H1 (cell line): ENCODE results near the gene LNX2. TPM values are rescaled to one million over a fixed set of nuclear protein-coding genes. Genes with fewer than 3 reads are reported as not detected.

Experiments
- CTCF ChIA-PET: fragments of 300-600 bp; sonication (Branson Sonifier 250); formaldehyde crosslinking; loops from one replicate; lab custom pipeline; 2021; ENCODE audit not compliant: partially characterized antibody; lab: Charles Lee
- POLR2A ChIA-PET: fragments of 300-600 bp; sonication (Branson Sonifier 250); formaldehyde crosslinking; loops from one replicate; lab custom pipeline; 2021; ENCODE audit warnings: inconsistent platforms; ENCODE audit not compliant: partially characterized antibody; lab: Charles Lee
- DNase-seq, 2 experiments: peaks; one replicate each; pipeline versions ENCODE4 v3.0.0 to v3.0.0-alpha.2; 2010 to 2022; ENCODE audit warnings: low spot score in 2 of 2, low read depth in 1 of 2, mixed read lengths in 1 of 2
- FAIRE-seq: peaks from 2 replicates; lab custom pipeline; 2011; peaks lifted over from hg19 to GRCh38; lab: Jason Lieb, UNC
- H2AFZ ChIP-seq: 2 replicates; pipeline ENCODE4 v1.8.1; 2012; ENCODE audit warnings: low read length, inconsistent platforms
- H2AK5ac ChIP-seq: 2 replicates; pipeline ENCODE4 v1.6.1; 2013; ENCODE audit warnings: low read depth, low read length
- H2BK120ac ChIP-seq: replicated peaks from 2 replicates; pipeline ENCODE3; 2013; ENCODE audit warnings: low read depth, low read length, inconsistent platforms
- H2BK12ac ChIP-seq: 2 replicates; pipeline ENCODE4 v1.6.1; 2013; ENCODE audit warnings: low read depth, low read length
- H2BK15ac ChIP-seq: 2 replicates; pipeline ENCODE4 v1.6.1; 2013; ENCODE audit warnings: low read length
- H2BK20ac ChIP-seq: 2 replicates; pipeline ENCODE4 v1.6.1; 2013; ENCODE audit warnings: low read length
- H2BK5ac ChIP-seq: 2 replicates; pipeline ENCODE4 v1.6.1; 2013; ENCODE audit warnings: low read depth, low read length
- H3K14ac ChIP-seq: 2 replicates; pipeline ENCODE4 v1.6.1; 2013; ENCODE audit warnings: inconsistent platforms; ENCODE audit not compliant: insufficient read length
- H3K18ac ChIP-seq: 2 replicates; pipeline ENCODE4 v1.6.1; 2013; ENCODE audit warnings: low read length; ENCODE audit errors: extremely low read depth
- H3K23ac ChIP-seq: 2 replicates; pipeline ENCODE4 v1.6.1; 2013; ENCODE audit warnings: inconsistent platforms; ENCODE audit not compliant: insufficient read length
- H3K23me2 ChIP-seq: 2 replicates; pipeline ENCODE4 v1.6.1; 2013; ENCODE audit warnings: low read depth, low read length
- H3K27ac ChIP-seq: 2 replicates; pipeline ENCODE4 v1.6.1; 2011; ENCODE audit warnings: low read depth, low read length, inconsistent platforms
- H3K27me3 ChIP-seq, 4 experiments: replicated peaks in 1 of 4; 1 replicate in 1 of 4; 2 replicates in 3 of 4; pipeline versions ENCODE4 v1.6.1 to v1.8.1; 2011 to 2013; ENCODE audit warnings: low read length in 3 of 4, mild to moderate bottlenecking in 3 of 4, inconsistent platforms in 2 of 4, mixed read lengths in 2 of 4, moderate library complexity in 1 of 4; ENCODE audit not compliant: control insufficient read depth in 3 of 4, insufficient read depth in 3 of 4; ENCODE audit errors: extremely low read depth in 1 of 4
- H3K36me3 ChIP-seq, 4 experiments: 2 replicates each; pipeline versions ENCODE4 v1.6.1 to v1.8.1; 2011 to 2013; ENCODE audit warnings: mild to moderate bottlenecking in 4 of 4, low read length in 3 of 4, moderate library complexity in 2 of 4, control low read depth in 1 of 4, inconsistent platforms in 1 of 4; ENCODE audit not compliant: insufficient read depth in 4 of 4, control insufficient read depth in 2 of 4
- H3K4ac ChIP-seq: replicated peaks from 2 replicates; pipeline ENCODE3; 2013; ENCODE audit warnings: low read length, low read depth, mixed read lengths, inconsistent platforms; ENCODE audit not compliant: insufficient read length
- H3K4me1 ChIP-seq, 4 experiments: replicated peaks in 1 of 4; 1 replicate in 1 of 4; 2 replicates in 3 of 4; pipeline versions ENCODE4 v1.6.1 to v1.8.1; 2011 to 2013; ENCODE audit warnings: low read length in 3 of 4, inconsistent platforms in 2 of 4, mixed read lengths in 1 of 4; ENCODE audit not compliant: insufficient read depth in 4 of 4, control insufficient read depth in 3 of 4
- H3K4me2 ChIP-seq, 2 experiments: 2 replicates each; pipeline versions ENCODE4 v1.6.1 to v1.8.1; 2011 to 2013; ENCODE audit warnings: low read depth in 2 of 2, low read length in 2 of 2, control low read depth in 1 of 2, inconsistent platforms in 1 of 2, mild to moderate bottlenecking in 1 of 2; ENCODE audit not compliant: insufficient read depth in 1 of 2
- H3K4me3 ChIP-seq, 4 experiments: fragments of 200-600, 300-600 bp in 1 of 4; sonication (generic), shearing (Covaris generic), sonication (Bioruptor Twin) in 1 of 4; 2 replicates each; pipeline versions ENCODE4 v1.5.1 to v1.8.1; 2011 to 2016; ENCODE audit warnings: low read length in 4 of 4, low read depth in 3 of 4, control low read depth in 2 of 4, inconsistent platforms in 2 of 4, mild to moderate bottlenecking in 2 of 4, mixed read lengths in 1 of 4, moderate library complexity in 1 of 4; ENCODE audit not compliant: insufficient read depth in 2 of 4; ENCODE audit errors: extremely low read depth in 1 of 4
- H3K56ac ChIP-seq: replicated peaks from 2 replicates; pipeline ENCODE3; 2013; ENCODE audit warnings: low read depth, mild to moderate bottlenecking, mixed read lengths, low read length, inconsistent platforms; ENCODE audit not compliant: insufficient read length
- H3K79me1 ChIP-seq: 2 replicates; pipeline ENCODE4 v1.6.1; 2013; ENCODE audit warnings: low read depth, low read length, control low read depth
- H3K79me2 ChIP-seq, 2 experiments: 2 replicates each; pipeline versions ENCODE4 v1.6.1 to v1.8.1; 2012 to 2013; ENCODE audit warnings: low read length in 2 of 2, mild to moderate bottlenecking in 2 of 2, inconsistent platforms in 1 of 2; ENCODE audit not compliant: insufficient read depth in 2 of 2, control insufficient read depth in 1 of 2
- H3K9ac ChIP-seq, 4 experiments: replicated peaks in 1 of 4; 1 replicate in 1 of 4; 2 replicates in 3 of 4; pipeline versions ENCODE4 v1.6.1 to v1.8.1; 2011 to 2013; ENCODE audit warnings: low read depth in 3 of 4, low read length in 3 of 4, control low read depth in 2 of 4, mild to moderate bottlenecking in 2 of 4, moderate library complexity in 2 of 4, inconsistent platforms in 1 of 4; ENCODE audit errors: extremely low read depth in 1 of 4
- H3K9me3 ChIP-seq, 2 experiments: 2 replicates each; pipeline versions ENCODE4 v1.6.1 to v1.8.1; 2012 to 2013; ENCODE audit warnings: mild to moderate bottlenecking in 2 of 2, moderate library complexity in 2 of 2, control low read depth in 1 of 2, inconsistent platforms in 1 of 2, low read depth in 1 of 2, low read length in 1 of 2, mixed read lengths in 1 of 2; ENCODE audit not compliant: insufficient read depth in 2 of 2
- H4K20me1 ChIP-seq, 2 experiments: replicated peaks in 1 of 2; 2 replicates each; pipeline versions ENCODE3 to v1.8.1; 2011 to 2013; ENCODE audit warnings: inconsistent platforms in 2 of 2, low read length in 2 of 2, mild to moderate bottlenecking in 1 of 2; ENCODE audit not compliant: insufficient read depth in 2 of 2, control insufficient read depth in 1 of 2
- H4K5ac ChIP-seq: 2 replicates; pipeline ENCODE4 v1.6.1; 2013; ENCODE audit warnings: low read length, low read depth, mixed read lengths, inconsistent platforms; ENCODE audit not compliant: insufficient read length
- H4K8ac ChIP-seq: 2 replicates; pipeline ENCODE4 v1.8.0; 2013; ENCODE audit warnings: mild to moderate bottlenecking, moderate library complexity, low read length, inconsistent platforms; ENCODE audit not compliant: insufficient read depth; ENCODE audit errors: extremely low read depth
- H4K91ac ChIP-seq: replicated peaks from 2 replicates; pipeline ENCODE3; 2013; ENCODE audit warnings: low read length, mixed read lengths, inconsistent platforms; ENCODE audit not compliant: insufficient read length
- ATF3 ChIP-seq: IDR thresholded peaks from 2 replicates; pipeline ENCODE4 v1.6.1; 2011; ENCODE audit warnings: low read depth, mild to moderate bottlenecking, low read length; ENCODE audit not compliant: insufficient read depth
- CREB1 ChIP-seq: IDR thresholded peaks from 2 replicates; pipeline ENCODE4 v1.6.1; 2012; ENCODE audit warnings: inconsistent platforms
- CTBP2 ChIP-seq: IDR thresholded peaks from 2 replicates; pipeline ENCODE4 v1.7.0; 2011; ENCODE audit warnings: borderline replicate concordance, mild to moderate bottlenecking, moderate library complexity, mixed read lengths, low read length; ENCODE audit not compliant: insufficient read depth, insufficient read length
- EZH2 ChIP-seq: fragments of 200-600 bp; sonication (generic); IDR thresholded peaks from 2 replicates; pipeline ENCODE4 v1.7.1; 2012; ENCODE audit warnings: low read depth, mild to moderate bottlenecking, moderate library complexity, low read length, inconsistent platforms; ENCODE audit not compliant: severe bottlenecking
- FOSL1 ChIP-seq: IDR thresholded peaks from 2 replicates; pipeline ENCODE4 v1.6.1; 2011; ENCODE audit warnings: mild to moderate bottlenecking, low read depth, low read length, moderate library complexity; ENCODE audit not compliant: insufficient read depth
- JUN ChIP-seq: IDR thresholded peaks from 2 replicates; pipeline ENCODE4 v1.6.1; 2011; ENCODE audit warnings: low read depth, mild to moderate bottlenecking, improper control_type of control experiment, low read length
- KDM1A ChIP-seq: fragments of 200-600, 300-600 bp; sonication (generic); IDR thresholded peaks from 2 replicates; pipeline ENCODE4 v1.7.1; 2016; ENCODE audit warnings: mild to moderate bottlenecking, low read length, borderline replicate concordance
- RAD21 ChIP-seq, 2 experiments: IDR thresholded peaks in 1 of 2; conservative IDR thresholded peaks in 1 of 2; 2 replicates each; pipeline ENCODE4 v1.6.1; 2011; ENCODE audit warnings: low read depth in 2 of 2, low read length in 2 of 2, improper control_type of control experiment in 1 of 2, inconsistent platforms in 1 of 2, mild to moderate bottlenecking in 1 of 2, moderate library complexity in 1 of 2
- RFX5 ChIP-seq: IDR thresholded peaks from 2 replicates; pipeline ENCODE4 v1.6.1; 2011; ENCODE audit warnings: low read depth, low read length, improper control_type of control experiment, borderline replicate concordance
- SAP30 ChIP-seq: fragments of 300-600 bp; sonication (generic); IDR thresholded peaks from 2 replicates; pipeline ENCODE4 v1.7.1; 2012; ENCODE audit warnings: low read length, moderate library complexity, mild to moderate bottlenecking, inconsistent platforms; ENCODE audit not compliant: insufficient read depth, insufficient replicate concordance
- TBP ChIP-seq: IDR thresholded peaks from 2 replicates; pipeline ENCODE4 v1.6.1; 2011; ENCODE audit warnings: low read depth, low read length, improper control_type of control experiment
- TCF12 ChIP-seq: IDR thresholded peaks from 2 replicates; pipeline ENCODE4 v1.6.1; 2011; ENCODE audit warnings: low read depth, mild to moderate bottlenecking, low read length
- YY1 ChIP-seq: IDR thresholded peaks from 2 replicates; pipeline ENCODE4 v1.6.1; 2011; ENCODE audit warnings: low read depth, mild to moderate bottlenecking, low read length
- WGBS, 2 experiments: shearing (Covaris generic) in 1 of 2; methylation state at CpG; one replicate each; pipeline versions ENCODE4 v1.1.6 to v1.1.7; 2013 to 2015; ENCODE audit warnings: low lambda C conversion rate in 2 of 2, mixed read lengths in 2 of 2, inconsistent platforms in 1 of 2, low coverage in 1 of 2, missing lambda C conversion rate in 1 of 2; ENCODE audit not compliant: insufficient replicate concordance in 2 of 2, insufficient coverage in 1 of 2, insufficient read length in 1 of 2; ENCODE audit errors: extremely low coverage in 1 of 2, missing lambda C conversion rate in 1 of 2; 5-methylcytosine and 5-hydroxymethylcytosine counted together
- polyA plus RNA-seq, 7 experiments: library from polyadenylated mRNA; depleted of rRNA in 3 of 7; stranded (reverse) in 5 of 7; unstranded in 2 of 7; fragments of >200 nt in 5 of 7; fragments of 200-250 nt in 2 of 7; gene quantifications; 1 replicate in 5 of 7; 2 replicates in 1 of 7; 4 replicates in 1 of 7; pipeline versions ENCODE4 v1.2.1 to v1.2.3, GENCODE V29; 2011 to 2013; ENCODE audit warnings: missing spikeins in 2 of 7, mixed read lengths in 2 of 7
- total RNA-seq: library from RNA; stranded (reverse); fragmentation: NEBNext Ultra II Directional; extraction: Animal tissue kit (Norgen Biotek cat#: 25700); gene quantifications from 2 replicates; pipeline ENCODE4 v1.2.1, GENCODE V29; 2021

LNX2 gene
- total and polyA plus RNA-seq, 2 of the 8 experiments (the other 6 are each of a cell fraction or from before 2014, with no cell fraction given): 6.4 to 13.9 TPM

GRCh38 chr13:27632214-27632613, 11.9 kb upstream of the LNX2 start:
- no peak overlapping the region for H2BK15ac ChIP-seq
- H3K27ac ChIP-seq: no peak overlapping the region
- peaks cover 7% of the 10 kb centered on the region for H3K79me1 ChIP-seq
- no peak overlapping the region for H3K23ac ChIP-seq
- no peak overlapping the region for H3K4me3 ChIP-seq
- no peak overlapping the region for H4K8ac ChIP-seq
- ChIA-PET CTCF (interaction anchor here (0.7 to 0.8 kb wide), 2 partner anchors 9 to 12 kb away, joined by 3 read pairs; partner anchors contain the start of gene LNX2), POLR2A (interaction anchor here (1.1 to 6.5 kb wide), 2 partner anchors 9 to 13 kb away, joined by 4 to 26 read pairs; no protein-coding TSS in a partner anchor)
- H3K4me1 ChIP-seq: no peaks in the 10 kb centered on the region
- peaks cover 3 to 15% (median 4%) of the 10 kb centered on the region in 4 experiments; a peak in 6 of 8 replicates for H3K36me3 ChIP-seq
- no peak overlapping the region for H3K56ac ChIP-seq
- no peak overlapping the region for H3K14ac ChIP-seq
- no peak overlapping the region for H4K5ac ChIP-seq
- H3K27me3 ChIP-seq: no peaks in the 10 kb centered on the region
- peaks cover 0 to 71% of the 10 kb centered on the region in 2 experiments; a peak in 3 of 4 replicates for H3K79me2 ChIP-seq
- H3K4ac ChIP-seq: no peak overlapping the region
- DNase-seq: no peak
- no peak overlapping the region for H2AK5ac ChIP-seq
- H3K9me3 ChIP-seq: no peaks in the 10 kb centered on the region
- no peaks in the 10 kb centered on the region for H3K23me2 ChIP-seq
- no peak overlapping the region for H2AFZ ChIP-seq
- no peak overlapping the region for H2BK12ac ChIP-seq
- no peak for FAIRE-seq
- H2BK20ac ChIP-seq: no peak overlapping the region
- no peak overlapping the region for H3K9ac ChIP-seq
- H2BK120ac ChIP-seq: no peak overlapping the region
- peaks cover 8 to 11% of the 10 kb centered on the region in 2 experiments for H4K20me1 ChIP-seq
- H4K91ac ChIP-seq: no peak overlapping the region
- WGBS, 2 experiments: 84% methylated on average over 4 of the region's 4 CpGs; no CpG with 5 or more reads in 1 of the 2 experiments
- no peak overlapping the region for H3K4me2 ChIP-seq
- no peak overlapping the region for H3K18ac ChIP-seq
- H2BK5ac ChIP-seq: no peak overlapping the region
- TF ChIP-seq FOSL1: no peak
- TF ChIP-seq YY1: no peak
- TF ChIP-seq CREB1: no peak
- TF ChIP-seq ATF3: no peak
- TF ChIP-seq TBP: no peak
- TF ChIP-seq RAD21 (IDR thresholded peaks at IDR 0.05 in 1 of 2, conservative IDR thresholded peaks at IDR 0.05 in 1 of 2; ENCODE audit: low read depth in 2 of 2, low read length in 2 of 2): no peak
- no peak for TF ChIP-seq EZH2
- TF ChIP-seq KDM1A: no peak
- no peak for TF ChIP-seq TCF12
- no peak for TF ChIP-seq CTBP2
- no peak for TF ChIP-seq RFX5
- TF ChIP-seq SAP30: no peak
- TF ChIP-seq JUN: no peak
